ENCODE results near the gene ZNF143. TPM values are rescaled to one million over a fixed set of nuclear protein-coding genes. Genes with fewer than 3 reads are reported as not detected.

ZNF143 gene
- total RNA-seq, 4 donors from 2014 or later: 33.3 to 42.6 (median 36.9) TPM

DNA sequence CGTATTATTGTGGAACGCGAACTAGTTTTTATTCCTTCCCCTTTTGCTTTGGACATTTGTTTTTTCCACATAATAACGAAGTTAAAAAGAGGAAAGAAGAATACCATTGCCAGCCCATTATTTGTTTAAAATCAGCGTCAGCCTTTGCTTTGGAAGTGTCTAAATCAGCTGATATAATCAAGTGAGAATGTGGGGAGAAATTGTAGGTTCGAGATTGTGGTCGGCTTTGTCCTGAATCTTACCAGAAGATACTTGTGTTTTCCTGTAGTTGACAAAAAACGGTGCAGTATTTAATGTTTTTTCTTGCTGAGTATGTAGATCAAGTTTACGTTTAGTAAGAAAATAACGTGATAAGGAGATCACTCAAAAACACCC lies 935 bp downstream of the ZNF143 start:
- Histone ChIP-seq H3K4me1 (peaks cover 20 to 27% of the 10 kb centered on the region in 2 donors), H3K27me3 (no peaks in the 10 kb centered on the region), H3K4me3 (peak overlapping the region; percentile 76 to 97 (median 82)), H3K27ac (peak overlapping the region; percentile 90 to 99 (median 97)), H3K9me3 (no peaks in the 10 kb centered on the region), H3K36me3 (no peaks in the 10 kb centered on the region)
- intact Hi-C loops (cut with DNase I; ENCODE audit: low total_unique reads): loop anchor here (2.0 to 5.0 kb wide), 3 partner anchors 111 to 774 kb away; partner anchors contain the start of genes TMEM41B and WEE1
- ATAC-seq (no peak), DNase-seq (no peak)
- in situ Hi-C loops (cut with MboI; ENCODE audit: low sequenced_read_pairs in 4 of 4): no loop called here
- TF ChIP-seq POLR2A (IDR thresholded peaks at IDR 0.05): no peak
- TF ChIP-seq, protein P1, sequence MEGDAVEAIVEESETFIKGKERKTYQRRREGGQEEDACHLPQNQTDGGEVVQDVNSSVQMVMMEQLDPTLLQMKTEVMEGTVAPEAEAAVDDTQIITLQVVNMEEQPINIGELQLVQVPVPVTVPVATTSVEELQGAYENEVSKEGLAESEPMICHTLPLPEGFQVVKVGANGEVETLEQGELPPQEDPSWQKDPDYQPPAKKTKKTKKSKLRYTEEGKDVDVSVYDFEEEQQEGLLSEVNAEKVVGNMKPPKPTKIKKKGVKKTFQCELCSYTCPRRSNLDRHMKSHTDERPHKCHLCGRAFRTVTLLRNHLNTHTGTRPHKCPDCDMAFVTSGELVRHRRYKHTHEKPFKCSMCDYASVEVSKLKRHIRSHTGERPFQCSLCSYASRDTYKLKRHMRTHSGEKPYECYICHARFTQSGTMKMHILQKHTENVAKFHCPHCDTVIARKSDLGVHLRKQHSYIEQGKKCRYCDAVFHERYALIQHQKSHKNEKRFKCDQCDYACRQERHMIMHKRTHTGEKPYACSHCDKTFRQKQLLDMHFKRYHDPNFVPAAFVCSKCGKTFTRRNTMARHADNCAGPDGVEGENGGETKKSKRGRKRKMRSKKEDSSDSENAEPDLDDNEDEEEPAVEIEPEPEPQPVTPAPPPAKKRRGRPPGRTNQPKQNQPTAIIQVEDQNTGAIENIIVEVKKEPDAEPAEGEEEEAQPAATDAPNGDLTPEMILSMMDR (IDR thresholded peaks at IDR 0.05 in 4 of 5, conservative IDR thresholded peaks at IDR 0.05 in 1 of 5): no peak

DNA sequence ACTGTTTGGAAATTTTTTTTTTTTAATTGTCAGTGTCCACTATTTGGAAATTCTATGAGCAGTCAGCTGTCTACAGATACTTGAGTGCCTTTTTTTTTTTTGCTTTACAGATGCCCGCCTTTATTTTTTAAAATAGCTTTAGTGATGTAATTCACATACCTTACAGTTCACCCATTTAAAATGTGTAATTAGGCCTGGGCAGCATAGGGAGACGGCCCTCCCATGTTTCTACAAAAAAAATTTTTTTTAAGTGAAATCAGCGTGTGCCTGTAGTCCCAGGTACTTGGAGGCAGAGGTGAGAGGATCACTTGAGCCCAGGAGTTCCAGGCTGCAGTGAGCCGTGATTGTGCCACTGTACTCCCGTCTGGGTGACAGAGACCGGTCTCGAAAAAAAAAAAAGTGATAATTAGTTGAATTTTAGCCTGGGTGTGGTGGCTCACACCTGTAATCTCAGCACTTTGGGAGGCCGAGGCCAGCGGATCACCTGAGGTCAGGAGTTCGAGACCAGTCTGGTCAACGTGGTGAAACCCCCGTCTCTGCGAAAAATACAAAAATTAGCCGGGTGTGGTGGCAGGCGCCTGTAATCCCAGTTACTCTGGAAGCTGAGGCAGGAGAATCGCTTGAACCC lies 1.5 kb downstream of the ZNF143 start:
- Histone ChIP-seq H3K36me3 (no peaks in the 10 kb centered on the region), H3K4me1 (peaks cover 20 to 27% of the 10 kb centered on the region in 2 donors), H3K27ac (peak overlapping the region; percentile 90 to 99 (median 97)), H3K27me3 (no peaks in the 10 kb centered on the region), H3K4me3 (peak overlapping the region; percentile 76 to 97 (median 82)), H3K9me3 (no peaks in the 10 kb centered on the region)
- in situ Hi-C loops (cut with MboI; ENCODE audit: low sequenced_read_pairs in 4 of 4): no loop called here
- no peak for TF ChIP-seq POLR2A (IDR thresholded peaks at IDR 0.05)
- TF ChIP-seq, protein P1 (IDR thresholded peaks at IDR 0.05 in 4 of 5, conservative IDR thresholded peaks at IDR 0.05 in 1 of 5): no peak
- intact Hi-C loops (cut with DNase I; ENCODE audit: low total_unique reads): loop anchor here (5.0 kb wide), 2 partner anchors 110 to 775 kb away; partner anchors contain the start of gene WEE1
- ATAC-seq (no peak), DNase-seq (no peak)

DNA sequence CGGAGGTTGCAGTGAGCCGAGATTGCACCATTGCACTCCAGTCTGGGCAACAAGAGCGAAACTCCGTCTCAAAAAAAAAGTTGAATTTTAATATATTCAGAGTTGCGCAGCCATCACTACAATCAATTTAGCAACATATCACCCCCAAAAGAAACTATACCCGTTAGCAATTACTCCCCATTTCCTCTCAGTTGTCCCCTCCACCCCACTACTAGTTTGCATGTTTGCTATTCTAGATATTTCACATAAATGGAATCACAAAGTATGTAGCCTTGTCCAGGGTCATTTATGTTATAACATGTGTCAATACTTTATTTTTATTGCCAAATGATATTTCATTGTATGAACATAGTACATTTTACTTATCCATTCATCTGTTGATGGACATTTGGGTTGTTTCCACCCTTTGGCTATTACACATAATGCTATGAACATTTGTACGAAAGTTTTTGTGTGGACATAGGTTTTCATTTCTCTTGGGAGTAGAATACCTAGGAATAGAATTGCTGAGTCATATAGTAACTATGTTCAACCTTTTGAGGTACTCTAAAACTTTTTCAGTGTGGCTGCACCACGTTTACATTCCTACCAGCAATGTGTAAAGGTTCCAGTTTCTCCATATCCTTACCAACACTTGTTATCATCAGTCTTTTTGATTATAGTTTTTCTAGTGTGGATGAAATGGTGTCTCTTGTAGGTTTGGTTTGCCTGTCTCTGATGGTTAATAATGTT lies 2.2 kb downstream of the ZNF143 start:
- in situ Hi-C loops (cut with MboI; ENCODE audit: low sequenced_read_pairs in 4 of 4): no loop called here
- DNase-seq (no peak), ATAC-seq (no peak)
- Histone ChIP-seq H3K4me3 (no peak overlapping the region), H3K4me1 (peaks cover 20 to 27% of the 10 kb centered on the region in 2 donors), H3K27ac (peak overlapping the region; percentile 90 to 99 (median 97)), H3K27me3 (no peaks in the 10 kb centered on the region), H3K36me3 (no peaks in the 10 kb centered on the region), H3K9me3 (no peaks in the 10 kb centered on the region)
- intact Hi-C loops (cut with DNase I; ENCODE audit: low total_unique reads): loop anchor here (5.0 kb wide), 2 partner anchors 109 to 776 kb away; partner anchors contain the start of gene WEE1
- TF ChIP-seq POLR2A (IDR thresholded peaks at IDR 0.05): no peak
- TF ChIP-seq, protein P1 (IDR thresholded peaks at IDR 0.05 in 4 of 5, conservative IDR thresholded peaks at IDR 0.05 in 1 of 5): no peak

DNA sequence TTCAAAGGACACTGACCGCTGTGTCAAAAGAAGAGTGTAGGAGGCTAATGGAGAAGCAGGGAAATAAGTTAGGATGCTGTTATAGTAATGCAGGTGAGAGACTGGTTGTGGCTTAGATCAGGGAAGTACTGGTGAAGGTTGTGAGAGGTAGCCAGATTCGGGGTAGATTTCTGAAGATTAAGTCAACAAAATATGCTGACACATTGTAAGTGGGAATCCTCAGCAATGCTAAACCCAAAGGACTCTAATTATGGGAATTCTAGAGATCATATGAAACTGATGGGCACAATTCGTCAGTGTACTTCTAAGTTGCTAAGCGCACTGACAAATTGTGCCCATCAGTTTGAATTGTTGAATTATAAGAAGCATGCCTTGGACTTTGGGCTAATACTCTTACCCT lies 10.0 kb downstream of the ZNF143 start:
- Histone ChIP-seq H3K4me3 (no peak overlapping the region), H3K27ac (no peak overlapping the region), H3K36me3 (peaks cover 3 to 47% of the 10 kb centered on the region in 2 donors), H3K4me1 (no peaks in the 10 kb centered on the region), H3K27me3 (no peaks in the 10 kb centered on the region), H3K9me3 (no peaks in the 10 kb centered on the region)
- no peak for DNase-seq
- in situ Hi-C loops (cut with MboI; ENCODE audit: low sequenced_read_pairs in 4 of 4): no loop called here
- no peak for ATAC-seq
- TF ChIP-seq, protein P1 (IDR thresholded peaks at IDR 0.05 in 4 of 5, conservative IDR thresholded peaks at IDR 0.05 in 1 of 5): no peak
- no peak for TF ChIP-seq POLR2A (IDR thresholded peaks at IDR 0.05)
- intact Hi-C loops (cut with DNase I; ENCODE audit: low total_unique reads): no loop called here

Measured in gastrocnemius medialis (tissue), 4 donors.